Neural cell (in vitro differentiated cells): Measurements from ENCODE around the gene GPT2. TPM values are rescaled to one million over a fixed set of nuclear protein-coding genes. Genes with fewer than 3 reads are reported as not detected.

Experiments used
- H2AFZ ChIP-seq: fragments of 200-600, 300-800 bp; sonication (generic), shearing (Covaris generic); 2 replicates; pipeline ENCODE4 v1.6.0; 2014; ENCODE audit warnings: low read depth, mild to moderate bottlenecking, antibody characterized with exemption, low read length, moderate library complexity
- H3F3A ChIP-seq: fragments of 200-600 bp; shearing (Covaris generic); 2 replicates; pipeline ENCODE4 v1.6.1; 2016; ENCODE audit warnings: mild to moderate bottlenecking, moderate library complexity, mixed read lengths, antibody characterized with exemption, low read length; ENCODE audit not compliant: insufficient read depth, poor library complexity, severe bottlenecking
- H3K27ac ChIP-seq: fragments of 200-600, 300-800 bp; sonication (generic), shearing (Covaris generic); 2 replicates; pipeline ENCODE4 v1.5.1; 2014; ENCODE audit warnings: mild to moderate bottlenecking, low read length, moderate library complexity
- H3K27me3 ChIP-seq: fragments of 300-800, 200-600 bp; sonication (generic), shearing (Covaris generic); 2 replicates; pipeline ENCODE4 v1.6.0; 2014; ENCODE audit warnings: mild to moderate bottlenecking, low read depth, low read length, moderate library complexity; ENCODE audit not compliant: insufficient read depth
- H3K36me3 ChIP-seq: fragments of 300-800, 200-600 bp; sonication (generic), shearing (Covaris generic); 2 replicates; pipeline ENCODE4 v1.5.1; 2014; ENCODE audit warnings: mild to moderate bottlenecking, antibody characterized with exemption, low read length, moderate library complexity; ENCODE audit not compliant: insufficient read depth
- H3K4me2 ChIP-seq: fragments of 300-800, 200-600 bp; sonication (generic), shearing (Covaris generic); 2 replicates; pipeline ENCODE4 v1.6.0; 2014; ENCODE audit warnings: mild to moderate bottlenecking, low read length
- H3K4me3 ChIP-seq: fragments of 300-800, 200-600 bp; sonication (generic), shearing (Covaris generic); 2 replicates; pipeline ENCODE4 v1.5.1; 2014; ENCODE audit warnings: mild to moderate bottlenecking, low read length, moderate library complexity
- H3K79me2 ChIP-seq: fragments of 200-600 bp; shearing (Covaris generic); replicated peaks from 2 replicates; pipeline ENCODE4 v1.6.0; 2014; ENCODE audit warnings: mild to moderate bottlenecking, low read length, moderate library complexity; ENCODE audit not compliant: insufficient read depth
- H3K9ac ChIP-seq: fragments of 300-800, 200-600 bp; sonication (generic), shearing (Covaris generic); 2 replicates; pipeline ENCODE4 v1.6.1; 2016; ENCODE audit warnings: mild to moderate bottlenecking, low read length, mixed read lengths
- H3K9me2 ChIP-seq: fragments of 200-600 bp; shearing (Covaris generic); 2 replicates; pipeline ENCODE4 v1.6.1; 2016; ENCODE audit warnings: mild to moderate bottlenecking, low read length, mixed read lengths; ENCODE audit not compliant: insufficient read depth
- H3K9me3 ChIP-seq: fragments of 200-600, 300-800 bp; sonication (generic), shearing (Covaris generic); 2 replicates; pipeline ENCODE4 v1.6.1; 2016; ENCODE audit warnings: mild to moderate bottlenecking, mixed run types, low read length, moderate library complexity, mixed read lengths
- H4K20me1 ChIP-seq: fragments of 200-600 bp; shearing (Covaris generic); 2 replicates; pipeline ENCODE4 v1.6.1; 2016; ENCODE audit warnings: mild to moderate bottlenecking, mixed run types; ENCODE audit not compliant: insufficient read depth
- EP300 ChIP-seq: fragments of 450-650 bp; conservative IDR thresholded peaks from 2 replicates; pipeline ENCODE4 v1.6.1; 2014; ENCODE audit warnings: antibody characterized with exemption, mild to moderate bottlenecking, moderate library complexity; ENCODE audit not compliant: poor library complexity, severe bottlenecking
- EZH2 ChIP-seq: fragments of 200-600, 300-800 bp; shearing (Covaris generic), sonication (generic); IDR thresholded peaks from 2 replicates; pipeline ENCODE4 v1.6.1; 2014; ENCODE audit warnings: antibody characterized with exemption, low read length, borderline replicate concordance, mild to moderate bottlenecking; ENCODE audit not compliant: insufficient read depth, poor library complexity, severe bottlenecking
- MXI1 ChIP-seq: fragments of 450-650 bp; conservative IDR thresholded peaks from 2 replicates; pipeline ENCODE4 v1.6.1; 2014; ENCODE audit warnings: antibody characterized with exemption, mild to moderate bottlenecking; ENCODE audit not compliant: poor library complexity, severe bottlenecking
- POLR2AphosphoS5 ChIP-seq: IDR thresholded peaks from 2 replicates; pipeline ENCODE4 v1.6.1; 2012
- RAD21 ChIP-seq: fragments of 450-650 bp; conservative IDR thresholded peaks from 2 replicates; pipeline ENCODE4 v1.6.1; 2014; ENCODE audit warnings: antibody characterized with exemption, mild to moderate bottlenecking, moderate library complexity
- SMC3 ChIP-seq: fragments of 450-650 bp; conservative IDR thresholded peaks from 2 replicates; pipeline ENCODE4 v1.6.1; 2014; ENCODE audit warnings: antibody characterized with exemption, mild to moderate bottlenecking, moderate library complexity; ENCODE audit not compliant: poor library complexity
- TAF1 ChIP-seq: IDR thresholded peaks from 2 replicates; pipeline ENCODE4 v1.6.1; 2012; ENCODE audit warnings: low read depth
- polyA plus RNA-seq: library from polyadenylated mRNA; depleted of rRNA; stranded (reverse); fragments of >200 nt; gene quantifications from 2 replicates; pipeline ENCODE4 v1.2.3, GENCODE V29; 2014
- TF ChIP-seq, protein P1 (sequence below): IDR thresholded peaks from 2 replicates; pipeline ENCODE4 v1.6.1; 2012; ENCODE audit warnings: borderline replicate concordance
- TF ChIP-seq, protein P2 (sequence below): fragments of 450-650 bp; IDR thresholded peaks from 2 replicates; pipeline ENCODE4 v1.5.1; 2014; ENCODE audit warnings: antibody characterized with exemption, mild to moderate bottlenecking, moderate library complexity; ENCODE audit not compliant: poor library complexity, severe bottlenecking

The GPT2 gene
- polyA plus RNA-seq, 1 donor from 2014 or later: 23.9 TPM

DNA sequence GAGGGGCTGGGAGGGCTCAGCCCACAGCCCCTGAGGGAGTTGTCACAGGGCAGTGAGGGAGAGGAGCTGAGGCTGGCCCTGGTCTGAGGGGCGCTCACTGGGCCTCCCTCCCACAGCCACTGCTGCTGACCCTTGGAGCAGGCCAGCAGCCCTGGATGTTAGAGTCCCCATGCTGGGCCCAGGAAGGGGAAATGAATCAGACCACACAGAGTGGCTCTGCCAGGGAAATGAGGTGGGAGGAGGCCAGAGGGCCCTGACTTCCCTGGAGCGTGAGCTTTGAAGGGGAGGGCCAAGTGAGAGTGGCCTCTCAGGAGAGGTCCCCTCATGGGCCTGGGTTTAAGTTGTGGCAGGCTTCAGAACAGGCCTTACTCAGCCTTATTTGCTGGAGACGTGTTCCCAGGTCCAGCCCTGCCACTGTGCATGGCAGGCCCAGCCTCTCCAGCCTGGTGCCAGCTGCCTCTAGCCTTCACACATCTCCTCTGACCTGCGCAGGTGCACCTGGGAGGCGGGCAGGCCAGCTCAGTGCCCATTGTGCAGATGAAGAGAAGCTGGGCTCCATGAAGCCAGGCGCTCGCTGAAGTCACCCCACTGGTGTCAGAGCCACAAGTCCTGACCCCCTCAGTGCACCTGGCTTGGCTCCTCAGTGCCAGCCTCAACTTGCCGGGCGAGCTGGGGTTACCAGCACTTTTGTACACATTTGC is 15.4 kb downstream of the GPT2 start:
- no peak overlapping the region for H3K4me3 ChIP-seq
- no peaks in the 10 kb centered on the region for H4K20me1 ChIP-seq
- no peaks in the 10 kb centered on the region for H3K36me3 ChIP-seq
- no peak overlapping the region for H2AFZ ChIP-seq
- H3K9me3 ChIP-seq: no peaks in the 10 kb centered on the region
- H3K9ac ChIP-seq: no peak overlapping the region
- no peaks in the 10 kb centered on the region for H3K27me3 ChIP-seq
- H3K27ac ChIP-seq: no peak overlapping the region
- no peak for TF ChIP-seq EZH2
- no peak for TF ChIP-seq MXI1
- TF ChIP-seq, protein P1, sequence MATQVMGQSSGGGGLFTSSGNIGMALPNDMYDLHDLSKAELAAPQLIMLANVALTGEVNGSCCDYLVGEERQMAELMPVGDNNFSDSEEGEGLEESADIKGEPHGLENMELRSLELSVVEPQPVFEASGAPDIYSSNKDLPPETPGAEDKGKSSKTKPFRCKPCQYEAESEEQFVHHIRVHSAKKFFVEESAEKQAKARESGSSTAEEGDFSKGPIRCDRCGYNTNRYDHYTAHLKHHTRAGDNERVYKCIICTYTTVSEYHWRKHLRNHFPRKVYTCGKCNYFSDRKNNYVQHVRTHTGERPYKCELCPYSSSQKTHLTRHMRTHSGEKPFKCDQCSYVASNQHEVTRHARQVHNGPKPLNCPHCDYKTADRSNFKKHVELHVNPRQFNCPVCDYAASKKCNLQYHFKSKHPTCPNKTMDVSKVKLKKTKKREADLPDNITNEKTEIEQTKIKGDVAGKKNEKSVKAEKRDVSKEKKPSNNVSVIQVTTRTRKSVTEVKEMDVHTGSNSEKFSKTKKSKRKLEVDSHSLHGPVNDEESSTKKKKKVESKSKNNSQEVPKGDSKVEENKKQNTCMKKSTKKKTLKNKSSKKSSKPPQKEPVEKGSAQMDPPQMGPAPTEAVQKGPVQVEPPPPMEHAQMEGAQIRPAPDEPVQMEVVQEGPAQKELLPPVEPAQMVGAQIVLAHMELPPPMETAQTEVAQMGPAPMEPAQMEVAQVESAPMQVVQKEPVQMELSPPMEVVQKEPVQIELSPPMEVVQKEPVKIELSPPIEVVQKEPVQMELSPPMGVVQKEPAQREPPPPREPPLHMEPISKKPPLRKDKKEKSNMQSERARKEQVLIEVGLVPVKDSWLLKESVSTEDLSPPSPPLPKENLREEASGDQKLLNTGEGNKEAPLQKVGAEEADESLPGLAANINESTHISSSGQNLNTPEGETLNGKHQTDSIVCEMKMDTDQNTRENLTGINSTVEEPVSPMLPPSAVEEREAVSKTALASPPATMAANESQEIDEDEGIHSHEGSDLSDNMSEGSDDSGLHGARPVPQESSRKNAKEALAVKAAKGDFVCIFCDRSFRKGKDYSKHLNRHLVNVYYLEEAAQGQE: no peak
- no peak for TF ChIP-seq TAF1
- TF ChIP-seq, protein P2, sequence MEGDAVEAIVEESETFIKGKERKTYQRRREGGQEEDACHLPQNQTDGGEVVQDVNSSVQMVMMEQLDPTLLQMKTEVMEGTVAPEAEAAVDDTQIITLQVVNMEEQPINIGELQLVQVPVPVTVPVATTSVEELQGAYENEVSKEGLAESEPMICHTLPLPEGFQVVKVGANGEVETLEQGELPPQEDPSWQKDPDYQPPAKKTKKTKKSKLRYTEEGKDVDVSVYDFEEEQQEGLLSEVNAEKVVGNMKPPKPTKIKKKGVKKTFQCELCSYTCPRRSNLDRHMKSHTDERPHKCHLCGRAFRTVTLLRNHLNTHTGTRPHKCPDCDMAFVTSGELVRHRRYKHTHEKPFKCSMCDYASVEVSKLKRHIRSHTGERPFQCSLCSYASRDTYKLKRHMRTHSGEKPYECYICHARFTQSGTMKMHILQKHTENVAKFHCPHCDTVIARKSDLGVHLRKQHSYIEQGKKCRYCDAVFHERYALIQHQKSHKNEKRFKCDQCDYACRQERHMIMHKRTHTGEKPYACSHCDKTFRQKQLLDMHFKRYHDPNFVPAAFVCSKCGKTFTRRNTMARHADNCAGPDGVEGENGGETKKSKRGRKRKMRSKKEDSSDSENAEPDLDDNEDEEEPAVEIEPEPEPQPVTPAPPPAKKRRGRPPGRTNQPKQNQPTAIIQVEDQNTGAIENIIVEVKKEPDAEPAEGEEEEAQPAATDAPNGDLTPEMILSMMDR: no peak
- no peak for TF ChIP-seq POLR2AphosphoS5
- TF ChIP-seq SMC3: no peak
- TF ChIP-seq RAD21: no peak
- TF ChIP-seq EP300: no peak
- no peaks in the 10 kb centered on the region for H3F3A ChIP-seq
- no peaks in the 10 kb centered on the region for H3K9me2 ChIP-seq
- H3K4me2 ChIP-seq: no peak overlapping the region
- H3K79me2 ChIP-seq: no peaks in the 10 kb centered on the region

DNA sequence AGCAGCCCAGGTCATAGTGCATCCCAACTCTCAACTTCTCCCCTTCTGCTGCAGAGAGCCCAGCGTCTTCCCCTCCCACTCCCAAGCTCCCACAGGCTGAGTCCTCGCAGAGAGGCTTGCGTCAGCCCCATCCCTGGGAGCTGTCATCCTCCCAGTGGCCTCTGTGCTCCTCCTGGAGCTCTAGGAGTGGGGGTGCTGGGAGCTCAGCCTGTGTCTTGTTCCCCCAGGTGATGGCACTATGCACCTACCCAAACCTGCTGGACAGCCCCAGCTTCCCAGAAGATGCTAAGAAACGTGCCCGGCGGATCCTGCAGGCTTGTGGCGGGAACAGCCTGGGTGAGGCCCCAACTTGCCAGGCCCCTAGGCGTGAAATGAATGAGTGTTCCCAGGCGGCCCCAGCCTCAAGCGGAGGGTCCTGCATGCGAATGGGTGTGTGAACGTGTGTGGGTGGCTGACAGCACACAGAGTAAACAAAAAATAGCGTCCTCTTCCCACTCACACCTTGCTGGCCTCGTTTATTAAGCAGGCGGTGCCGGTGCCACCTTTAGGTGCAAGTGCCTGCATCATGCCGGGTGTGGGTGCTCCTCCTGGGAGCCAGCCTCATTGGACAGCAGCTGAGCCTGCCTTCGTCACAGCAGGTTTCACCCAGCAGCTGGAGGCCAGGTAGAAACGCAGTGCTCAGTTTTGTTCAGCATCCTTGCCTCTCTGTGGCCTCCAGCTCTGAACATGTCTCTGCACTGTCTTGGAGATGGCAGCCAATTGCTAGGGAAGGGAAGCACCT is 16.5 kb downstream of the GPT2 start:
- TF ChIP-seq, protein P1: no peak
- TF ChIP-seq RAD21 (no peak), POLR2AphosphoS5 (no peak), EP300 (no peak), SMC3 (no peak), MXI1 (no peak), TAF1 (no peak), EZH2 (no peak)
- TF ChIP-seq, protein P2: no peak
- no peak overlapping the region for H3K27ac ChIP-seq
- H3K9ac ChIP-seq: no peak overlapping the region

More for the DNA sequence above, 16.5 kb downstream of the GPT2 start:
- Histone ChIP-seq H3K4me3 (no peak overlapping the region), H3K79me2 (no peaks in the 10 kb centered on the region), H3K9me2 (no peaks in the 10 kb centered on the region), H3K36me3 (no peaks in the 10 kb centered on the region), H4K20me1 (no peaks in the 10 kb centered on the region), H3K9me3 (no peaks in the 10 kb centered on the region), H3F3A (no peaks in the 10 kb centered on the region), H2AFZ (no peak overlapping the region), H3K27me3 (no peaks in the 10 kb centered on the region), H3K4me2 (no peak overlapping the region)
